HG03378 (cell line): Measurements from ENCODE around the gene CCDC171.

Source experiments
- ATAC-seq: cut with Tn5 transposase; IDR thresholded peaks from one replicate; pipeline ENCODE4 v1.9.1; 2021; ENCODE audit warnings: mild to moderate bottlenecking, moderate library complexity; ENCODE audit not compliant: unreplicated experiment

CCDC171 gene

GRCh38 chr9:15975101-15975778, 422.4 kb downstream of the CCDC171 start:
- no peak for ATAC-seq

GRCh38 chr9:15977438-15977837, 424.6 kb downstream of the CCDC171 start:
- ATAC-seq = no peak

GRCh38 chr9:15982182-15982581, 429.3 kb downstream of the CCDC171 start:
- ATAC-seq = no peak

GRCh38 chr9:15999422-16000339, 446.8 kb downstream of the CCDC171 start:
- no peak for ATAC-seq

GRCh38 chr9:16000811-16001210, 448.0 kb downstream of the CCDC171 start:
- ATAC-seq = no peak

GRCh38 chr9:16001856-16002255, 449.0 kb downstream of the CCDC171 start:
- ATAC-seq = no peak

- no peak for ATAC-seq
These were observed 450.0 kb downstream of the CCDC171 start for GRCh38 chr9:16002816-16003215.

GRCh38 chr9:16003785-16004184, 450.9 kb downstream of the CCDC171 start:
- no peak for ATAC-seq

GRCh38 chr9:16004613-16005012, 451.8 kb downstream of the CCDC171 start:
- ATAC-seq = no peak

GRCh38 chr9:16010221-16010620, 457.4 kb downstream of the CCDC171 start:
- ATAC-seq = no peak

GRCh38 chr9:16012621-16013020, 459.8 kb downstream of the CCDC171 start:
- no peak for ATAC-seq

- ATAC-seq = no peak
These were observed 460.5 kb downstream of the CCDC171 start for GRCh38 chr9:16013366-16013765.

GRCh38 chr9:16013826-16014225, 461.0 kb downstream of the CCDC171 start:
- ATAC-seq = no peak

- no peak for ATAC-seq
These were observed 469.4 kb downstream of the CCDC171 start for GRCh38 chr9:16022228-16022627.

- ATAC-seq = no peak
These were observed 470.6 kb downstream of the CCDC171 start for GRCh38 chr9:16023446-16023845.
